ENCODE results near the gene PFDN1.

Gene PFDN1, protein sequence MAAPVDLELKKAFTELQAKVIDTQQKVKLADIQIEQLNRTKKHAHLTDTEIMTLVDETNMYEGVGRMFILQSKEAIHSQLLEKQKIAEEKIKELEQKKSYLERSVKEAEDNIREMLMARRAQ

GRCh38 chr5:140302786-140303639 is at the start of gene PFDN1:
TSS of gene PFDN1 (minus strand) at chr5:140303101. CDS start at chr5:140303073, 28 bp downstream.
- DNase-seq (ENCODE audit: extremely low read depth, insufficient read length) = peak; percentile 76
- H3K36me3 ChIP-seq (ENCODE audit: control insufficient read depth, insufficient read depth, low read length) = peaks cover 1% of the 10 kb centered on the region
- H3K4me3 ChIP-seq (replicated peaks; ENCODE audit: low read depth, low read length) = peak within 1 kb of the TSS; percentile 87
- TF ChIP-seq, protein P1, sequence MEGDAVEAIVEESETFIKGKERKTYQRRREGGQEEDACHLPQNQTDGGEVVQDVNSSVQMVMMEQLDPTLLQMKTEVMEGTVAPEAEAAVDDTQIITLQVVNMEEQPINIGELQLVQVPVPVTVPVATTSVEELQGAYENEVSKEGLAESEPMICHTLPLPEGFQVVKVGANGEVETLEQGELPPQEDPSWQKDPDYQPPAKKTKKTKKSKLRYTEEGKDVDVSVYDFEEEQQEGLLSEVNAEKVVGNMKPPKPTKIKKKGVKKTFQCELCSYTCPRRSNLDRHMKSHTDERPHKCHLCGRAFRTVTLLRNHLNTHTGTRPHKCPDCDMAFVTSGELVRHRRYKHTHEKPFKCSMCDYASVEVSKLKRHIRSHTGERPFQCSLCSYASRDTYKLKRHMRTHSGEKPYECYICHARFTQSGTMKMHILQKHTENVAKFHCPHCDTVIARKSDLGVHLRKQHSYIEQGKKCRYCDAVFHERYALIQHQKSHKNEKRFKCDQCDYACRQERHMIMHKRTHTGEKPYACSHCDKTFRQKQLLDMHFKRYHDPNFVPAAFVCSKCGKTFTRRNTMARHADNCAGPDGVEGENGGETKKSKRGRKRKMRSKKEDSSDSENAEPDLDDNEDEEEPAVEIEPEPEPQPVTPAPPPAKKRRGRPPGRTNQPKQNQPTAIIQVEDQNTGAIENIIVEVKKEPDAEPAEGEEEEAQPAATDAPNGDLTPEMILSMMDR (IDR thresholded peaks at IDR 0.05; ENCODE audit: insufficient read depth, low read length, poor library complexity, severe bottlenecking) = no peak
- H3K27me3 ChIP-seq (replicated peaks; ENCODE audit: control insufficient read depth, insufficient read depth, low read length) = no peaks in the 10 kb centered on the region

DNA sequence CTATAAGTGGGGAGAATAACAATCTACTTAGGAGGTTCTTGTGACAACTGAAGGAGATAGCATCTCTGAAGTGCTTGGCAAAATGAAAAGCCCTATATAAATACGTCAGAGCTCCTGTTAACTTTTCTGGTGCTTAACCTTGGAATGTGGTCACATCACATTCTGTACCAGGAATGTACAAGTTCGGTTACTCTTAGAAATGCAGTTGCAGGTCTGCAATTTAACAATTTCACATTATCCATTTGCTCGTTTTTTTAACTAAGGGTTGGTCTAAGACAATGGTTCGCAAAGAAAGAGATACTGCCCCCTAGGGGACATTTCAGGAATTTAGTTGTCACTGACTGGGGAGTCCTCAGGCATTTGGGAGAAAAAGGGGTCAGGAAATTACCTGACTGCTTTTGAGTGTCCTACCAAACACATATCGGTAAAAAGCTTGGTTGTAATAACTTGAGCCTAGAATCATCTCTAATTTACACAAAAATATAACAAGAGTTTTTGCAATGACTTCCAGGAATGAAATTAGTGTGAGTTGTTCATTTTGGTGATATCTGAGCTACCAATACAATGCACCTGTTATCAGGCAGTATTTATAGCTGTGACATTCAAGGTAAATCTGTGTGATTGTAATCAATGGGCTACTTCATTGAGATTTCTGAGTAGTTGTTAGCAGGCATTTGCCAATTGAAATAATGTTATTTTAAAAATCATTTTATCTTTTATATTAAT is 48.9 kb upstream of the PFDN1 start:
- TF ChIP-seq, protein P1 (IDR thresholded peaks at IDR 0.05; ENCODE audit: insufficient read depth, low read length, poor library complexity, severe bottlenecking) = peak; percentile 72
- no peaks in the 10 kb centered on the region for H3K27me3 ChIP-seq (replicated peaks; ENCODE audit: control insufficient read depth, insufficient read depth, low read length)

GRCh38 chr5:140349244-140349643 is 46.3 kb upstream of the PFDN1 start:
- Histone ChIP-seq H3K4me3 (replicated peaks; ENCODE audit: low read depth, low read length) (no peak overlapping the region), H3K27me3 (replicated peaks; ENCODE audit: control insufficient read depth, insufficient read depth, low read length) (no peaks in the 10 kb centered on the region), H3K36me3 (ENCODE audit: control insufficient read depth, insufficient read depth, low read length) (no peaks in the 10 kb centered on the region)
- DNase-seq (ENCODE audit: extremely low read depth, insufficient read length) = no peak
- TF ChIP-seq, protein P1 (IDR thresholded peaks at IDR 0.05; ENCODE audit: insufficient read depth, low read length, poor library complexity, severe bottlenecking) = no peak

More for the DNA sequence above, 48.9 kb upstream of the PFDN1 start:
- no peak for DNase-seq (ENCODE audit: extremely low read depth, insufficient read length)
- H3K4me3 ChIP-seq (replicated peaks; ENCODE audit: low read depth, low read length) = no peak overlapping the region
- no peaks in the 10 kb centered on the region for H3K36me3 ChIP-seq (ENCODE audit: control insufficient read depth, insufficient read depth, low read length)

- Histone ChIP-seq H3K27me3 (replicated peaks; ENCODE audit: control insufficient read depth, insufficient read depth, low read length) (no peaks in the 10 kb centered on the region), H3K4me3 (replicated peaks; ENCODE audit: low read depth, low read length) (no peak overlapping the region), H3K36me3 (ENCODE audit: control insufficient read depth, insufficient read depth, low read length) (no peaks in the 10 kb centered on the region)
- DNase-seq (ENCODE audit: extremely low read depth, insufficient read length) = no peak
- TF ChIP-seq, protein P1 (IDR thresholded peaks at IDR 0.05; ENCODE audit: insufficient read depth, low read length, poor library complexity, severe bottlenecking) = no peak
These were observed 45.2 kb upstream of the PFDN1 start for GRCh38 chr5:140348104-140348503.

- no peaks in the 10 kb centered on the region for H3K27me3 ChIP-seq (replicated peaks; ENCODE audit: control insufficient read depth, insufficient read depth, low read length)
- no peaks in the 10 kb centered on the region for H3K36me3 ChIP-seq (ENCODE audit: control insufficient read depth, insufficient read depth, low read length)
- no peak for DNase-seq (ENCODE audit: extremely low read depth, insufficient read length)
- TF ChIP-seq, protein P1 (IDR thresholded peaks at IDR 0.05; ENCODE audit: insufficient read depth, low read length, poor library complexity, severe bottlenecking) = no peak
- no peak overlapping the region for H3K4me3 ChIP-seq (replicated peaks; ENCODE audit: low read depth, low read length)
These were observed 44.5 kb upstream of the PFDN1 start for GRCh38 chr5:140347360-140347759.

Measured in GM06990 (cell line).